ENCODE data around the gene LRRC26.

LRRC26 gene

DNA sequence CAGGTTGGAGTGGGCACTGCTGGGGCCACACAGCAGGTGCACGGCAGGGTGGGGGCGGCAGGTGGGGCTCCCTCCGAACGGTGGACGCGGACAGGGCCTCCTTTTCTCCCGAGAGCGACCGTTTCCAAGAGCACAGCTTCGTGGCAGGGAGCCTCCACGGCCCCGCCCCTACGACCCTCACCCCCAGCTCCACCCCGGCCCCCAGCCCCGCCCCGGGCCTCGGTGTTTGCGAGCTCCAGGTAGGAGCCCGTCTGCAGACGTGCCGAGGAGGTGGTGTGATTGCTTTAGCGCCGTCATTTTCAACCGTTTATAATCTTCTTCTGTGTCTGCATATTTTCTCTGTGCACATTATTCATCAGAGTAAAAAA is 22.1 kb downstream of the LRRC26 start:
- Mint-ChIP-seq H3K4me3 (no peak overlapping the region), H3K27ac (no peak overlapping the region), H3K9me3 (no peaks in the 10 kb centered on the region), H3K36me3 (ENCODE audit: low read depth) (no peaks in the 10 kb centered on the region), H3K4me1 (peaks cover 8% of the 10 kb centered on the region), H3K27me3 (peaks cover 13% of the 10 kb centered on the region)
- DNase-seq (no peak), ATAC-seq (no peak)

DNA sequence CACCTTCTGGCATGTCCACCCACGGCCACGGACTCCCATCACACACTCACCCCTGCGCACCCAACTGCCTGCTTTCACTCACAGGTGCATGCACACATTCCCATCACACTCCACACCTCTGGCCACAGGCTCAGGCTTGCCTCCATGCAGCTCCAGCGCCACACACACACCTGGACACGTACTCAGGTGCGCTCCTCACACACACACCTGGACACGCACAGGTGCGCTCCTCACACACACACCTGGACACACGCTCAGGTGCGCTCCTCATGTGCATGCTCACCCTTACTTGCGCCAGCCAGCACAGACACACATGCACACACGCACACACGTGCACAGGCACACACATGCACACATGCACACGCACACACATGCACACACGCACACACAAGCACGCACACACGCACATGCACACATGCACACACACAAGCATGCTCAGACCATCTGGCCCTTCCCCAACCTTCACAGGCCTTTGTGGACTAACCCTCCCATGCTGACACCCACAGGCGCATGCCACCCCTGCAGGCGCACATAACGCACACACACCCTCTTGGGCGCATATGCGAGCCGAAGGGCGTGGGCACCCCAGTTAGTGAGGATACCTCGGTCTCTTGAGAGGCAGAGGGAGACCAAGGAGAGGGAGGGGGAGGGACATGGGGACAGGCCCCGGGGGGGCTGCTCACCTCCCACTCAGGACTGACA is 22.6 kb downstream of the LRRC26 start:
- no peak for ATAC-seq
- no peak overlapping the region for H3K4me3 Mint-ChIP-seq
- H3K27ac Mint-ChIP-seq, result no peak overlapping the region

DNA sequence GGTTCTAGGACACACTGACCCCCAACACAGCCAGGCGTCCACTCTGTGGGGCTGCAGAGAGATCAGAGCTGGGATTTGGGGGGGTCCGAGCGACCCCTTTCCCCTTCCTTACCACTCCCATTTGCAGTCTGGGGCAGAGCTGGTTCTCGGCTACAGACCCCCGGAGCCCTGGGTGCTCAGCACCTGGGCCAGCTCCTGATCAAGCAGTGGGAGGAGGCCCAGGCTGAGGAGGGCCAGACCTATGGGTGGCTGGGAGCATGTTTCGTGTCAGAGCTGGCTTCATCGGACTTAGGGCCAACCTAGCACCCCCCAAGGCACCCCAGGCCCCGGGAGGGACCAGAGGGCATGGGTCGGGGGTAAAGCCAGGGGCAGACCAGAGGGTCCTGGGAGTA is 23.3 kb downstream of the LRRC26 start:
- Mint-ChIP-seq H3K4me1 (peaks cover 6% of the 10 kb centered on the region), H3K27me3 (peaks cover 21% of the 10 kb centered on the region), H3K4me3 (no peak overlapping the region), H3K27ac (no peak overlapping the region), H3K36me3 (ENCODE audit: low read depth) (no peaks in the 10 kb centered on the region), H3K9me3 (no peaks in the 10 kb centered on the region)
- no peak for ATAC-seq
- DNase-seq, result no peak

More for the DNA sequence above, 22.6 kb downstream of the LRRC26 start:
- Mint-ChIP-seq H3K4me1 (peaks cover 8% of the 10 kb centered on the region), H3K27me3 (peaks cover 16% of the 10 kb centered on the region), H3K9me3 (no peaks in the 10 kb centered on the region), H3K36me3 (ENCODE audit: low read depth) (no peaks in the 10 kb centered on the region)
- no peak for DNase-seq

DNA sequence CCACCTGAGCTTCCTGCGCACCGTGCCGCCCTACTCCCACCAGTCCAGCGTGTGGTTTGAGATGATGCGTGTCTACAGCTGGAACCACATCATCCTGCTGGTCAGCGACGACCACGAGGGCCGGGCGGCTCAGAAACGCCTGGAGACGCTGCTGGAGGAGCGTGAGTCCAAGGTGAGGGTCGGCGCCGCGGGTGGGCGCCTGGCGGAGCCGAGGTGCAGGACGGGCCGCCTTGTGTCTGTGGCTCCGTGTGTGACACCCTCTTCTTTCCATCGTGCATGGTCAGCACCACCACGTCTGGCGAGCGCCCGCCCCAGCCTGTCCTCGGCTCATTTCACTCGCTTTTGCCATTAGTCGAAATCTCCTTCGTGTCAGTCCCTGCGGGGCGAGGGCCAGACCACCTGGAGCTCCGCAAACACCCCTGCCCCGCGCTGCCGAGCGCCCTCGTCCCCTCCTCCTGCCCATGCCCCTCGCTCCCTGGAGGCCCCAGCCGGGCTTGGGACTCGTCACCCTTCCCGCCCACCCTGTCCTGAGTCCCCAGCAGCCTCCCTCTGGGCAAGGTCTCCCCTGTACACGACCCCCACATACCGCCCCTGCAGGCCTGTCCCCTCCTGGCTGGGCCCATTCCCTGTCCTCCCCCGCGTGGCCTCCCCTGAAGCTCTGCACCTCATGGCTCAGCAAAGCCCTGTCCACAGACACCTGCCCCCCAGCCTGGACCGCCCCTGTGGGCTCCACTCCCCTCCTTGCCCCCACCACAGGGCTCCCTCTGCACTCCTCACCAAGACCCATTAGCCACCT is 23.9 kb downstream of the LRRC26 start:
- no peaks in the 10 kb centered on the region for H3K36me3 Mint-ChIP-seq (ENCODE audit: low read depth)
- no peak for DNase-seq
- ATAC-seq, result no peak
- H3K4me3 Mint-ChIP-seq, result no peak overlapping the region
- H3K27me3 Mint-ChIP-seq, result peaks cover 26% of the 10 kb centered on the region
- no peaks in the 10 kb centered on the region for H3K9me3 Mint-ChIP-seq
- H3K4me1 Mint-ChIP-seq, result peaks cover 2% of the 10 kb centered on the region
- no peak overlapping the region for H3K27ac Mint-ChIP-seq

DNA sequence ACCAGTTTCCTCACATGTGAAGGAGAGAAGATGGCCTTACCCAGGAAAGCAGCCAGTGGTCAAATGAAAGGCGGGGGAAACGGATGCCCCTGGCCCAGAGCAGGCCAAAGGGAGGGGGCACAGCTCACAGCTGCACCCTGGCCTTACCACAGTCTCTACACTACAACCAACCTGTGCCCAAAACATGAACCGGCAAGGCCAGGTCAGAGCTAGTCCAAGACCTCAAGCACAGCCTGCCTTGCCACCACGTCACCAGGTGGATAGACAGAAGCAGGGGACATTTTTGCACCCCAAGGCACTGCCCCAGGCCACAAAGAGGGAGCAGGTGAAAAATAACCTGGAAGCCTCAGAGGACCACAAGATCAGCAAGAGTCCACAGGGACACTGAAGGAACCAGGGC is 26.4 kb downstream of the LRRC26 start:
- Mint-ChIP-seq H3K9me3 (no peaks in the 10 kb centered on the region), H3K4me1 (peaks cover 2% of the 10 kb centered on the region), H3K4me3 (no peak overlapping the region), H3K27me3 (peaks cover 44% of the 10 kb centered on the region), H3K36me3 (ENCODE audit: low read depth) (no peaks in the 10 kb centered on the region), H3K27ac (no peak overlapping the region)
- DNase-seq (no peak), ATAC-seq (no peak)

DNA sequence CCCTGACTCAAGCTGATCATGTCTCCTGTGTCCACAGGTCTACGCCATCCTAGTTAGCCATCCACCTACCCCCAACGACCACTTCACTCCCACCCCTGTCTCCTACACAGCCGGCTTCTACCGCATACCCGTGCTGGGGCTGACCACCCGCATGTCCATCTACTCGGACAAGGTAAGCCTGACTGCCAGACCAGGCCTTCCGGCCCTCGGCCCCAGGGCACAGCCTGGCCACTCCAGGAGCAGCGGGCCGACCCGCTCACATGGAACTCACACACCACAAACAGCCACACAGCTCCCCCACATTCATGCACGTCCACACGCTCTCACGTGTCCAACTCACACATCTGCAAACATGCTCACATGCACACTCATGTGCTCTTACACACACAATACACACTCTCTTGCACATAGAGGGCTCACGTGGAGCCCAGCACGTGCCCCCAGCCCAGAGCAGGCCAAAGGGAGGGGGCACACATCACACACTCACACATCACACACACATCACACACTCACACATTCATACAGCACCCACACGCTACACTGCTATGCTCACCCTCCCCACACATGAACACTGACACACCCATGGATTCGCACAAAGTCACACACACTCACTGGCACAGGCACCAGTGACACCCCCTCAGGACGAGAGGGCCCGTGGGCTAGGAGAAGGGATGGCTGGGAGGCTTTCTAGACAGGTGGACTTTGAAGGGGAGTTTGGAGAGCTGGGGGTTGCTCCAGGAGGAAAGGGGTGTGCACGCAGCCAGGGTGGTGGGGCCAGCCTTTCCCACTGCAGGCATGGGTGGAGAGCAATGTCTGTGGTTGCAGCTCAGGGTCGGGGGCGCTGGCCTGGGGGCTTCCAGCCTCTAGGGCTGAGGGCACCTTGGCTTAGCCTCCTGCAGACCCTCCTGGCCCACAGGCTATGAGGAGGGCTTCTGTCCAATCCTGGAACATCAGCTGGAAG is 27.6 kb downstream of the LRRC26 start:
- Mint-ChIP-seq H3K9me3 (no peaks in the 10 kb centered on the region), H3K36me3 (ENCODE audit: low read depth) (no peaks in the 10 kb centered on the region), H3K27me3 (peaks cover 54% of the 10 kb centered on the region), H3K4me3 (no peak overlapping the region), H3K27ac (no peak overlapping the region), H3K4me1 (peaks cover 5% of the 10 kb centered on the region)
- ATAC-seq (no peak), DNase-seq (no peak)

DNA sequence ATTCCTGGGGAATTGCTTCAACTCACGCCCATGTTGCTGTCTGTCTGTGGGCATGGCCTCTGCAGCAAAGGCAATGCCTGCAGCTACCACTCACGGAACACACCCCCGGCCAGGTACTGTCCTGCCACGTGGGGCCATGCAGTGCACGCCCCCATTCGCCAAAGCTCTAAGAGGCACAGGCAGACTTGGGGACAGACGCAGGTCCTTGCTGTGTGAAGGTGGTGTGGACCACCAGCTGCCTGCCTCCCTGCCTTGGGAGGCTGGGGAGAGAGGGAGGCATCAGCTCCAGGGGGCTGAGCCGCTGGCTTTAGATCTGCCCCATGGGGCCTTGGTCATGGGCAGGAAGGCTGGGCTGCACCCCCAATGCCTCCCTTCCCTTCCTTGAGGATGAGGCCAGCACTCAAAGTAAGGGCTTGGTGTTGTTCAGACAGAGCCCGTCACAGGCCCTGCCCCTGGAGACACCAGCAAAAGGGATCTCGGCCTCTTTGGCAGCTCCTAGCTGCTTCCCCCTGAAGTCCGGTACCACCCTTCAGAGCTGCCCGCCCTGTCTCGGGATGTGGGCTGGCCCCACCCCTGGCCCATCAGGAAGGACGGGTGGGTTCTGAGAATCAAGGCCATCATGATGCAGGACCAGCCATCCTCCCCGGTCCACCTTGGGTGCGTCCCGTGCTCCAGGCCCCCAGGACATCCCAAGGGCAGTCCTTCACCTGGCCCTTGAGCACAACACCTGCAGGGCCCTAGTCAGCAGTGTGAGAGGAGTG is 28.6 kb downstream of the LRRC26 start:
- no peaks in the 10 kb centered on the region for H3K36me3 Mint-ChIP-seq (ENCODE audit: low read depth)
- DNase-seq (no peak), ATAC-seq (no peak)
- peaks cover 55% of the 10 kb centered on the region for H3K27me3 Mint-ChIP-seq
- no peak overlapping the region for H3K4me3 Mint-ChIP-seq
- H3K27ac Mint-ChIP-seq, result no peak overlapping the region
- peaks cover 5% of the 10 kb centered on the region for H3K4me1 Mint-ChIP-seq
- no peaks in the 10 kb centered on the region for H3K9me3 Mint-ChIP-seq

DNA sequence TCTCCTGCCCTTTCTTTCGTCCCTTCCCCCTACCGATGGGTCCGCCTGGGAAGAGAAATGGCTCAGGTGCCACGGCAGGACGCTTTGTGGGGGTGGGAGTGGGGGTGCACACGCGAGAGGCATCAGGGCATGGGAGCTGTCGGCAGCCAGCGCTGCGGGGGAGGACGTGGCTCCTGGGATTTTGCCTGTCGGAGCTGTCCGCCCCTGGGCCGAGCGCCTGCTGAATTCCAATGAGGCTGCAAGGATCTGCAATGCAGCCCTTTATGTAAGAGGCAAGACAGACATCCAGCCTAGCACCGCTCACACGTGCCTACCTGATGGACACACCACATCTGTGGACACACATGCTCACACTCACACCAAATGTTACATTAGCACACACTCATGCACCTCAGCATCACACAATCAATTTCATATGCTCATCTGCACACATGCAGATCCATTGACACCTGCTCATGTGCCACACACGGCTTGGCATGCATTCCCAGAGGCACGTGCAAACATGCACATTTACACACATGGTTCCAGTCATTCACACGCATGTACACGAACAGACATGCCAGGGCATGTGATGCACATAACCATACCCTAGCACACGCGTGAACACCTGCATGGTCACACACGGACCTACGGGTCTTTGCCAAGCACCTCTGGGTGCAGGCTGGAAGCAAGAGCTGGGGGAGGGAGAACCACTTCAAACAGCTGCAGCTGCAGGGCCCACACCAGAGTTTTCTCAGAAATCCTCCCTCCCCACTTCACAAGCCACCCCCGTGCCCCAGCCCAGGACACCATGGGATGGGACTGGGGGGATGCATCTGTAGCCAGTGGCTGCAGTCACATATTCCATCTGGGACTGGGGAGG is 29.5 kb downstream of the LRRC26 start:
- Mint-ChIP-seq H3K36me3 (ENCODE audit: low read depth) (no peaks in the 10 kb centered on the region), H3K27ac (no peak overlapping the region), H3K4me1 (peaks cover 5% of the 10 kb centered on the region), H3K27me3 (peaks cover 57% of the 10 kb centered on the region), H3K9me3 (no peaks in the 10 kb centered on the region), H3K4me3 (no peak overlapping the region)
- ATAC-seq (no peak), DNase-seq (no peak)

DNA sequence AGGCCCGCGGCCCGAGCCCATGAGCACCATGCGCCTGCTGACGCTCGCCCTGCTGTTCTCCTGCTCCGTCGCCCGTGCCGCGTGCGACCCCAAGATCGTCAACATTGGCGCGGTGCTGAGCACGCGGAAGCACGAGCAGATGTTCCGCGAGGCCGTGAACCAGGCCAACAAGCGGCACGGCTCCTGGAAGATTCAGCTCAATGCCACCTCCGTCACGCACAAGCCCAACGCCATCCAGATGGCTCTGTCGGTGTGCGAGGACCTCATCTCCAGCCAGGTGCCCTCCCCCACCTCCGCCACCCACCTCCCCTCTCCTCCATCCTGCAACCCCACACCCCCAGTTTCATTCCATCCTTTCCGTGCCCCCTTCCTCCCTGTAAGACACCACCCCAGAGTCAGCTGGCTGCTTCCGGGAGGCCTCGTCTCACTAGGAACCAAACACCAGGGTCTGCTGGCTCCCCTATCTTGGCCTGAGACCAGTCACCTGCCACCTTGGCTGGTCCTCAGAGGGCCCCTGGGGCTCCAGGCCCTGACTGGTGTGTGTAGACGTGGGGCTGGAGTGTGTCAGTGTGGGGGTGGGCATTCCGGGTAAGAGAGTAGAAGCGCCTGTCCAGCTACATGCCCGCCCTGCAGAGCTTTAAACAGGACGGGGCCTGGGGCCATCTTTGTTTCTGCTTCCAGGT is 30.2 kb downstream of the LRRC26 start:
- Mint-ChIP-seq H3K27me3 (peaks cover 63% of the 10 kb centered on the region), H3K9me3 (no peaks in the 10 kb centered on the region), H3K4me3 (no peak overlapping the region), H3K27ac (no peak overlapping the region), H3K36me3 (ENCODE audit: low read depth) (no peaks in the 10 kb centered on the region), H3K4me1 (peaks cover 5% of the 10 kb centered on the region)
- ATAC-seq (no peak), DNase-seq (no peak)

DNA sequence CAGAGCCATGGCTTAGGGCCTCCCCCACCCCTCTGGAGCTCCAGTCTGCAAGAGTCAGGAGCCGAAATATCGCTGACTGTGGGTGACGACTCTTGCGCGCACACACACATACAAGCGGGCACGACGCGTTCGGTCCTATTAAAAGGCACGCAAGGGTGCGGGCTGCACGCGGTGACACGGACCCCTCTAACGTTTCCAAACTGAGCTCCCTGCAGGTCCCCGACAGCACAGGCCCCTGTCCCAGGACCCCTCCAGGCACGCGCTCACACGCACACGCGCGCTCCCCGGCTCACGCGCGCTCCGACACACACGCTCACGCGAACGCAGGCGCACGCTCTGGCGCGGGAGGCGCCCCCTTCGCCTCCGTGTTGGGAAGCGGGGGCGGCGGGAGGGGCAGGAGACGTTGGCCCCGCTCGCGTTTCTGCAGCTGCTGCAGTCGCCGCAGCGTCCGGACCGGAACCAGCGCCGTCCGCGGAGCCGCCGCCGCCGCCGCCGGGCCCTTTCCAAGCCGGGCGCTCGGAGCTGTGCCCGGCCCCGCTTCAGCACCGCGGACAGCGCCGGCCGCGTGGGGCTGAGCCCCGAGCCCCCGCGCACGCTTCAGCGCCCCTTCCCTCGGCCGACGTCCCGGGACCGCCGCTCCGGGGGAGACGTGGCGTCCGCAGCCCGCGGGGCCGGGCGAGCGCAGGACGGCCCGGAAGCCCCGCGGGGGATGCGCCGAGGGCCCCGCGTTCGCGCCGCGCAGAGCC is 31.0 kb downstream of the LRRC26 start, which contains the start of gene GRIN1:
GRIN1 (plus strand) TSS at position 433 of the 746 bp plus-strand sequence. CDS start 333 bp downstream, outside the sequence.
- peaks cover 66% of the 10 kb centered on the region for H3K27me3 Mint-ChIP-seq

DNA sequence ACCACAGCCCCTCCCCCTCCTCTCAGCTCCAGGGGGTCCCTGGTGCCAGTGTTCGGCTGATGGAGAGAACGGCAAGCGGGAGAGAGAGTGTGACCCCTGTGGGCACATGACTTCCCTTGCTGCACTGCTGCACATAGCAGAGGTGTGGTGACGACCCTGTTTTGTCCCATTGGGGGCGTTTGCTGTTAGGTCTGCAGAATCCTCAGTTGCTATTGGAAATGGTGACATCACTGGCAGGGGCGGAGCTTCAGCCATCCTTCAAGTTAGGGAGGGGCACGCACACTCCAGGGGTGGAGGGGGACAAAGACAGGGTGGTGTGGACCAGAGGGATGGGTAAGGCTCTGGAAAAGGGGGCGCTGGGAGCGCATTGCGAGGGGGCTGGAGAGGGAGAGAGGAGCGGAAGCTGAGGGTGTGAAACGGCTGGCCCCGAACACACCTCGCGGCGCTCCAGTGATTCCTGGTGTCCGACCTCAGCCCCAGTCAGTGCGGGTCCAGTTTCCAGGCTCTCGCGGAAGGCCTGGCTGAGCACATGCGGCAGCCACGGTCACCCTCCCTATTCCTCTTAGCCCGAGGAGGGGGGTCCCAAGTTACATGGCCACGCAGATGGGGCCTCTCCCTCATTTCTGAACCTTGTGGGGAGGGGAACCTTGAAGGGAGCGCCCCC is 31.7 kb downstream of the LRRC26 start:
- Mint-ChIP-seq H3K27ac (no peak overlapping the region), H3K4me3 (no peak overlapping the region), H3K27me3 (peaks cover 66% of the 10 kb centered on the region), H3K36me3 (ENCODE audit: low read depth) (no peaks in the 10 kb centered on the region), H3K4me1 (peaks cover 5% of the 10 kb centered on the region), H3K9me3 (no peaks in the 10 kb centered on the region)
- DNase-seq (peak; percentile 27), ATAC-seq (no peak)

More for the DNA sequence above, 31.0 kb downstream of the LRRC26 start, which contains the start of gene GRIN1:
- H3K9me3 Mint-ChIP-seq, result no peaks in the 10 kb centered on the region
- H3K4me3 Mint-ChIP-seq, result no peak within 1 kb of the TSS
- ATAC-seq, result peak; percentile 18
- no peaks in the 10 kb centered on the region for H3K36me3 Mint-ChIP-seq (ENCODE audit: low read depth)
- H3K4me1 Mint-ChIP-seq, result peaks cover 5% of the 10 kb centered on the region
- H3K27ac Mint-ChIP-seq, result no peak within 1 kb of the TSS
- peak; percentile 33 for DNase-seq
